ENCODE measurements around the gene MLX. TPM values are rescaled to one million over a fixed set of nuclear protein-coding genes. Genes with fewer than 3 reads are reported as not detected.

Gene MLX
- polyA plus RNA-seq (2013, experiment 1 of 4) = 32.8 TPM
- polyA plus RNA-seq (2013, experiment 2 of 4) = 31.0 TPM
- 25.5 TPM for polyA plus RNA-seq (2013, experiment 3 of 4)
- polyA plus RNA-seq (2013, experiment 4 of 4) = 28.6 TPM

GRCh38 chr17:42566883-42567573 lies at the start of gene MLX:
Gene MLX (plus strand): TSS chr17:42567100. CDS start chr17:42567125, 25 bp downstream.
- Histone ChIP-seq H3K27me3 (ENCODE audit: control insufficient read depth, insufficient read depth, low read length, poor library complexity, severe bottlenecking) (no peaks in the 10 kb centered on the region), H3K4me3 (ENCODE audit: insufficient read depth, low read depth, low read length) (peak within 1 kb of the TSS; percentile 80), H3K4me1 (ENCODE audit: control insufficient read depth, insufficient read depth, low read length) (peaks cover 18% of the 10 kb centered on the region), H3K36me3 (ENCODE audit: control insufficient read depth, insufficient read depth, low read length) (peaks cover 24% of the 10 kb centered on the region), H3K9me3 (ENCODE audit: control insufficient read depth, low read length) (no peaks in the 10 kb centered on the region), H3K27ac (ENCODE audit: insufficient read depth, low read depth, low read length, poor library complexity, severe bottlenecking) (peak within 1 kb of the TSS; percentile 63)
- 0 to 1% methylated on average over 72 of the region's 72 CpGs for whole genome bisulfite sequencing, 2 experiments

GRCh38 chr17:42517516-42517915 lies 49.4 kb upstream of the MLX start:
- no peak overlapping the region for H3K4me3 ChIP-seq (ENCODE audit: insufficient read depth, low read depth, low read length)
- peaks cover 51% of the 10 kb centered on the region for H3K4me1 ChIP-seq (ENCODE audit: control insufficient read depth, insufficient read depth, low read length)
- WGBS, 2 experiments = 34 to 38% methylated on average over 9 of the region's 9 CpGs

GRCh38 chr17:42518046-42518754 lies 48.7 kb upstream of the MLX start:
- H3K27ac ChIP-seq (ENCODE audit: insufficient read depth, low read depth, low read length, poor library complexity, severe bottlenecking) = no peak overlapping the region
- 85 to 87% methylated on average over 9 of the region's 9 CpGs for WGBS, 2 experiments
- H3K4me1 ChIP-seq (ENCODE audit: control insufficient read depth, insufficient read depth, low read length) = peaks cover 53% of the 10 kb centered on the region

More at GRCh38 chr17:42517516-42517915, 49.4 kb upstream of the MLX start:
- Histone ChIP-seq H3K27me3 (ENCODE audit: control insufficient read depth, insufficient read depth, low read length, poor library complexity, severe bottlenecking) (no peaks in the 10 kb centered on the region), H3K36me3 (ENCODE audit: control insufficient read depth, insufficient read depth, low read length) (no peaks in the 10 kb centered on the region), H3K27ac (ENCODE audit: insufficient read depth, low read depth, low read length, poor library complexity, severe bottlenecking) (no peak overlapping the region), H3K9me3 (ENCODE audit: control insufficient read depth, low read length) (no peaks in the 10 kb centered on the region)

GRCh38 chr17:42518755-42519545 lies 48.0 kb upstream of the MLX start:
- Histone ChIP-seq H3K27ac (ENCODE audit: insufficient read depth, low read depth, low read length, poor library complexity, severe bottlenecking) (peak overlapping the region; percentile 99), H3K9me3 (ENCODE audit: control insufficient read depth, low read length) (no peaks in the 10 kb centered on the region), H3K4me1 (ENCODE audit: control insufficient read depth, insufficient read depth, low read length) (peaks cover 53% of the 10 kb centered on the region), H3K4me3 (ENCODE audit: insufficient read depth, low read depth, low read length) (no peak overlapping the region), H3K27me3 (ENCODE audit: control insufficient read depth, insufficient read depth, low read length, poor library complexity, severe bottlenecking) (no peaks in the 10 kb centered on the region), H3K36me3 (ENCODE audit: control insufficient read depth, insufficient read depth, low read length) (no peaks in the 10 kb centered on the region)
- WGBS, 2 experiments = 93% methylated on average over 5 to 6 of the region's 6 CpGs

More at GRCh38 chr17:42518046-42518754, 48.7 kb upstream of the MLX start:
- Histone ChIP-seq H3K4me3 (ENCODE audit: insufficient read depth, low read depth, low read length) (no peak overlapping the region), H3K27me3 (ENCODE audit: control insufficient read depth, insufficient read depth, low read length, poor library complexity, severe bottlenecking) (no peaks in the 10 kb centered on the region), H3K9me3 (ENCODE audit: control insufficient read depth, low read length) (no peaks in the 10 kb centered on the region), H3K36me3 (ENCODE audit: control insufficient read depth, insufficient read depth, low read length) (no peaks in the 10 kb centered on the region)

- Histone ChIP-seq H3K27me3 (ENCODE audit: control insufficient read depth, insufficient read depth, low read length, poor library complexity, severe bottlenecking) (no peaks in the 10 kb centered on the region), H3K4me3 (ENCODE audit: insufficient read depth, low read depth, low read length) (peak overlapping the region; percentile 7), H3K36me3 (ENCODE audit: control insufficient read depth, insufficient read depth, low read length) (no peaks in the 10 kb centered on the region), H3K9me3 (ENCODE audit: control insufficient read depth, low read length) (no peaks in the 10 kb centered on the region), H3K4me1 (ENCODE audit: control insufficient read depth, insufficient read depth, low read length) (peaks cover 46% of the 10 kb centered on the region), H3K27ac (ENCODE audit: insufficient read depth, low read depth, low read length, poor library complexity, severe bottlenecking) (peak overlapping the region; percentile 99)
- WGBS, 2 experiments = 31 to 34% methylated on average over 12 of the region's 12 CpGs
These were observed 47.1 kb upstream of the MLX start for GRCh38 chr17:42519546-42520491.

GRCh38 chr17:42520540-42520951 lies 46.4 kb upstream of the MLX start:
- Histone ChIP-seq H3K9me3 (ENCODE audit: control insufficient read depth, low read length) (no peaks in the 10 kb centered on the region), H3K4me1 (ENCODE audit: control insufficient read depth, insufficient read depth, low read length) (peaks cover 46% of the 10 kb centered on the region), H3K27ac (ENCODE audit: insufficient read depth, low read depth, low read length, poor library complexity, severe bottlenecking) (peak overlapping the region; percentile 99), H3K36me3 (ENCODE audit: control insufficient read depth, insufficient read depth, low read length) (no peaks in the 10 kb centered on the region), H3K27me3 (ENCODE audit: control insufficient read depth, insufficient read depth, low read length, poor library complexity, severe bottlenecking) (no peaks in the 10 kb centered on the region), H3K4me3 (ENCODE audit: insufficient read depth, low read depth, low read length) (no peak overlapping the region)
- 61 to 64% methylated on average over 9 of the region's 9 CpGs for WGBS, 2 experiments

GRCh38 chr17:42521036-42521435 lies 45.9 kb upstream of the MLX start:
- Histone ChIP-seq H3K4me1 (ENCODE audit: control insufficient read depth, insufficient read depth, low read length) (peaks cover 46% of the 10 kb centered on the region), H3K27me3 (ENCODE audit: control insufficient read depth, insufficient read depth, low read length, poor library complexity, severe bottlenecking) (no peaks in the 10 kb centered on the region), H3K36me3 (ENCODE audit: control insufficient read depth, insufficient read depth, low read length) (no peaks in the 10 kb centered on the region), H3K9me3 (ENCODE audit: control insufficient read depth, low read length) (no peaks in the 10 kb centered on the region), H3K4me3 (ENCODE audit: insufficient read depth, low read depth, low read length) (no peak overlapping the region), H3K27ac (ENCODE audit: insufficient read depth, low read depth, low read length, poor library complexity, severe bottlenecking) (peak overlapping the region; percentile 99)
- WGBS, 2 experiments = 86 to 87% methylated on average over 8 of the region's 8 CpGs

- Histone ChIP-seq H3K4me1 (ENCODE audit: control insufficient read depth, insufficient read depth, low read length) (peaks cover 46% of the 10 kb centered on the region), H3K27me3 (ENCODE audit: control insufficient read depth, insufficient read depth, low read length, poor library complexity, severe bottlenecking) (no peaks in the 10 kb centered on the region), H3K4me3 (ENCODE audit: insufficient read depth, low read depth, low read length) (no peak overlapping the region), H3K36me3 (ENCODE audit: control insufficient read depth, insufficient read depth, low read length) (no peaks in the 10 kb centered on the region), H3K27ac (ENCODE audit: insufficient read depth, low read depth, low read length, poor library complexity, severe bottlenecking) (no peak overlapping the region), H3K9me3 (ENCODE audit: control insufficient read depth, low read length) (no peaks in the 10 kb centered on the region)
- 93 to 95% methylated on average over 11 of the region's 11 CpGs for WGBS, 2 experiments
These were observed 45.1 kb upstream of the MLX start for GRCh38 chr17:42521666-42522262.

GRCh38 chr17:42522263-42522790 lies 44.6 kb upstream of the MLX start:
- peaks cover 46% of the 10 kb centered on the region for H3K4me1 ChIP-seq (ENCODE audit: control insufficient read depth, insufficient read depth, low read length)
- H3K27me3 ChIP-seq (ENCODE audit: control insufficient read depth, insufficient read depth, low read length, poor library complexity, severe bottlenecking) = no peaks in the 10 kb centered on the region
- no peak overlapping the region for H3K4me3 ChIP-seq (ENCODE audit: insufficient read depth, low read depth, low read length)
- H3K9me3 ChIP-seq (ENCODE audit: control insufficient read depth, low read length) = no peaks in the 10 kb centered on the region
- WGBS, 2 experiments = 90 to 92% methylated on average over 9 of the region's 9 CpGs
- H3K36me3 ChIP-seq (ENCODE audit: control insufficient read depth, insufficient read depth, low read length) = no peaks in the 10 kb centered on the region
- H3K27ac ChIP-seq (ENCODE audit: insufficient read depth, low read depth, low read length, poor library complexity, severe bottlenecking) = no peak overlapping the region

All from ectodermal cell (in vitro differentiated cells).